Measurements from ENCODE around the gene RNF207. TPM values are rescaled to one million over a fixed set of nuclear protein-coding genes. Genes with fewer than 3 reads are reported as not detected.

RNF207 gene
- total and polyA plus RNA-seq, 10 of the 15 experiments (the other 5 are each of a cell fraction or from before 2014, with no cell fraction given) = 1.7 to 36.4 (median 13.1) TPM

- BruUV-seq (replicated peaks) = no TSS peak
- TF ChIP-seq NRF1 (conservative IDR thresholded peaks at IDR 0.05; ENCODE audit: low read depth, low read length) (no peak), CTCF (IDR thresholded peaks at IDR 0.05 in 2 of 3, conservative IDR thresholded peaks at IDR 0.05 in 1 of 3; ENCODE audit: control insufficient read depth in 2 of 3, extremely low read depth in 1 of 3, insufficient read depth in 1 of 3, low read depth in 3 of 3, low read length in 3 of 3) (peak in 1 of 3 experiments; percentile 15; a peak in 1 of 6 replicates), IRF4 (IDR thresholded peaks at IDR 0.05; ENCODE audit: low read depth, low read length) (no peak), PBX3 (IDR thresholded peaks at IDR 0.05; ENCODE audit: insufficient replicate concordance, low read depth, low read length) (no peak), IRF5 (IDR thresholded peaks at IDR 0.05; ENCODE audit: borderline replicate concordance) (no peak), CREB1 (IDR thresholded peaks at IDR 0.05; ENCODE audit: low read depth) (no peak), ZNF592 (IDR thresholded peaks at IDR 0.05) (no peak)
- DNase-seq (ENCODE audit: low read depth, low spot score) (no peak), FAIRE-seq (no peak), ATAC-seq (peak; percentile 63)
- ChIA-PET POLR2A (no interaction called here), SMC1A (ENCODE audit: uncharacterized antibody, unreplicated experiment) (no interaction called here), CTCF (no interaction called here), RAD21 (ENCODE audit: unreplicated experiment) (no interaction called here)
- Histone ChIP-seq H3K9ac (ENCODE audit: control insufficient read depth, insufficient read depth, low read length) (no peak overlapping the region), H3K27ac (ENCODE audit: control insufficient read depth, insufficient read depth) (no peak overlapping the region), H4K20me1 (ENCODE audit: control insufficient read depth, insufficient read depth) (no peaks in the 10 kb centered on the region), H3K4me1 (ENCODE audit: control insufficient read depth, insufficient read depth, low read length) (no peaks in the 10 kb centered on the region), H3K4me2 (ENCODE audit: control insufficient read depth, insufficient read depth) (no peak overlapping the region), H3K27me3 (replicated peaks in 1 of 2; ENCODE audit: control insufficient read depth in 2 of 2, insufficient read depth in 2 of 2, low read length in 1 of 2) (no peaks in the 10 kb centered on the region; a peak in 2 of 4 replicates), H2AFZ (ENCODE audit: control insufficient read depth, low read depth, low read length) (no peak overlapping the region), H3K9me3 (replicated peaks; ENCODE audit: control insufficient read depth, insufficient read depth, low read length) (no peaks in the 10 kb centered on the region), H3K36me3 (ENCODE audit: control insufficient read depth in 2 of 2, insufficient read depth in 2 of 2, low read length in 1 of 2) (no peaks in the 10 kb centered on the region), H3K79me2 (ENCODE audit: control insufficient read depth, insufficient read depth, low read length) (no peaks in the 10 kb centered on the region), H3K4me3 (no peak overlapping the region)
- WGBS (ENCODE audit: insufficient coverage, insufficient replicate concordance, low lambda C conversion rate, missing lambda C conversion rate) = 32% methylated on average over 12 of the region's 13 CpGs
- intact Hi-C loops (cut with micrococcal nuclease; ENCODE audit: unreplicated experiment) (no loop called here), in situ Hi-C loops (cut with MboI) (no loop called here)
These were observed 43.1 kb upstream of the RNF207 start for GRCh38 chr1:6162773-6163172.

All from GM12878 (cell line).